ENCODE results near the gene PRKAG2.
"Not testable (repeated sequence)": the region's sequence is repeated elsewhere in the genome, so short reads cannot be mapped to it uniquely, and the experiment has no call there.

The PRKAG2 gene

DNA sequence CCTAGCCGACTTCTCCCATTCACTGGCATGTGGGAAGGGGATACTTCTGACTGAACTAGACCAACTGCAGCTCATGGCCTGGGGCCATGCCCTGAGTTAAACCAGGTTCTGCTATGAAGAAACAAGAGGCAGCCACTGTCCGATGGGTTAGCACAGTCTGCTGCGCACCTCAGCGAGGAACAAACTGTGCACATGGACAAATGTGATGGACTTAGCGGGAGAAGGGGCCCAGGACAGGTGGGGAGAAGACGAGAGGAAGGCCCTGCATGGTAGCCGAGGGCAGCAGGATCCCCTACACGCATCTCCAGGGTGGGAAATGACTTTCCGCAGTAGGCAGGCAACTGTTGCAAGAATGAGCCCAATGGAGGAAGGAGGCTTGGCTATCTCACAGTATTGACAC is 115.0 kb downstream of the PRKAG2 start:
- DNase-seq, result no peak

DNA sequence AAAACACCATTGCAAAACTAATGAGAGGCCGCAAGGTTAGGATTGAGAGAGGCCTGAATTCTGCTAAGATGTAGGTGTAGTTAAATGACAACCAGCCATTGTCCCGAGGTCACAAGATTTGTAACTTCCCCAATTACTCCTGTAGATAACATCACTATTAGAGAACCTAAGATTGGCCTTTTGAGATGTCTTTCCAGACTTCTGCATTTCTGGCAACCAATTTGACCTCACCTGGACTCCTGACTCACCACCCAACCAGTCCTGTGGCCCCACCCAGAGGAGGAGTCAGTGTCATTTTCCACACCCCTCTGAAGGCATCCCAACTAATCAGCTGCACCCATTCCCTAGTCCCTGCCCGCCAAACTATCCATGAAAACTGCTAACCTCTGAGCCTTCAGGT is 115.7 kb downstream of the PRKAG2 start:
- DNase-seq, result no peak

GRCh38 chr7:151759591-151760042 is 117.3 kb downstream of the PRKAG2 start:
- no peak for DNase-seq

GRCh38 chr7:151758622-151759540 is 118.0 kb downstream of the PRKAG2 start:
- DNase-seq, result no peak

- no peak for DNase-seq
Measured at GRCh38 chr7:151757274-151757673, 119.6 kb downstream of the PRKAG2 start.

- DNase-seq, result no peak
Measured at GRCh38 chr7:151756866-151757265, 120.0 kb downstream of the PRKAG2 start.

DNA sequence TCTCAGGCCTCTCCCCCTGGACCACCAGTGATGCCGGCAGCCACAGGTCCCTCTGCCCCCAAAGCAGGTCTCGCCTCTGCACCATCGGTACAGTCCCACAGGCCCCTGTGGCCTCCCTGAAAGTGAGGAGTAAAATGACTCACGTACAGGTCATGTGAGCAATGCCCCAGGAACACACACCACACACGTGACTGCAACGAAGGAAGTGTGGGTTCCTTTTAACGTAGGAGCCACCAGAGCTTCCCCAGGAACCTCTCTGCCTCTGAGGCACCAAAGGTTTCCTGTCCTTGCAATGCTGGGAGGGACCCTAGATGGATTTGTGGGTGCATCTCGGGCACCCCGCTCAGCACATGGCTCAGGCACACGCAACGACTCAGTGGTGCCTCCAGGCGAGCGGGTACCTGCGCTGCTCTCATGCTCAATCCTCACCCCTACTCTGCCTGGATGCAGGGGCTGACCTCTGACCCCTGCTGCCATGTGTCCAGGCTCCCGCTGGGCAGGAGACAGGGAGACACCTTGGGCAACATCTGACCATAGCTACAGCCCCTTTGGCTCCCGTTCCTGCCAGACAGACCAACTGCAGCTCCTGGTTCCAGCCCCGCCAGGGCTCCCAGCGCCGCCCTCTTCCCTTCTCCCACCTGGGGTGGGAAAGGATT is 120.7 kb downstream of the PRKAG2 start:
- peak in 1 of 2 donors; percentile 38 for DNase-seq

- no peak for DNase-seq
Measured at GRCh38 chr7:151755131-151755801, 121.6 kb downstream of the PRKAG2 start.

GRCh38 chr7:151754688-151755130 is 122.2 kb downstream of the PRKAG2 start:
- DNase-seq, result no peak

- DNase-seq, result no peak
Measured at GRCh38 chr7:151754142-151754590, 122.7 kb downstream of the PRKAG2 start.

GRCh38 chr7:151752816-151753595 is 123.9 kb downstream of the PRKAG2 start:
- no peak for DNase-seq

DNA sequence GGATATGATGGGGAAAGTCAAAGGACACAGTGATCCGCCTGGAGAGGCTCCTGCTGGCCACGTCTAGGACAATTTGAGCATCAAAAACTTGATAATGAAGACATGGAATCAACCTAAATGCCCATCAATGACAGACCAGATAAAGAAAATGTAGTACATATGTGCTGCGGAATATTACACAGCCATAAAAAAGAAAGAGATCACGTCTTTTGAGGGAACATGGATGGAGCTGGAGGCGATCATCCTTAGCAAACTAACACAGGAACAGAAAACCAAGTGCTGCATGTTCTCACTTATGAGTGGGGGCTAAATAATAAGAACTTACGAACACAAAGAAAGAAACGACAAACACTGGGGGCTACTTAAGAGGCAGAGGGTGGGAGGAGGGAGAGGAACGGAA is 124.9 kb downstream of the PRKAG2 start:
- DNase-seq, result no peak

DNA sequence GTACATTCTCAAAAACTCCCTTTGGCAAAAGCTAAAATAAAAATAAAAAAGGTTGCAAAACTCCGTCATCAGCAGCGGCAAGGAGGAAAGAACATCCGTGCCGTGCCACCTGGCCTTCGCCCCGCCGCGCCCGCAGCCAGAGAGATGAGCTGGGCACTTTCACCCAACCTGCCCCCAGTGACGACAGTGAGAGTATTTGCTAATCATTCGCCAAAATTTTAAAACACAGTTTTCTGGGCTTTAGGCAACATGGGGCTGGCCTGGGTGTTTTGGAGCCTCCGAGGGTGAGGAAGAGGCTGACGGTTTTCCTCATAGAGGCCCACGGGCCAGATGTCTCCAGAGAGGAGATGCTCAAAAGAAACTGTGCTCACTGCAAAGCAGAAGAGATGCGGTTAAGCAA is 128.2 kb downstream of the PRKAG2 start:
- DNase-seq, result no peak

DNA sequence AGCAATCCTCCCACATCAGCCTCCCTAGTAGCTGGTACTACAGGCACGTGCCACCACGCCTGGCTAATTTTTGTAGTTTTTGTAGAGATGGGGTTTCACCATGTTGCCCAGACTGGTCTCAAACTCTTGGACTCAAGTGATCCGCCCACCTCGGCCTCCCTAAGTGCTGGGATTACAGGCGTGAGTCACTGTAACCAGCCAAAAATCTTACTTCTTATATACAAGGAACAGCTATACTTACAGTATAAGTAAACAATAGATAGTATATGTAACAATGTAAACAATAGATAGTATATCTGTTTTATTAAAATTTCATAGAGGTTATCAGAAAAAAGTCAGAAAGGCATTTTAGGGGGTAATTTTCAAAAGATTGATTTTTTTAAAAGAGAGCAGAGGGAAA is 128.9 kb downstream of the PRKAG2 start:
- DNase-seq, result not testable (repeated sequence)

- no peak for DNase-seq
Measured at GRCh38 chr7:151745706-151746105, 131.2 kb downstream of the PRKAG2 start.

DNA sequence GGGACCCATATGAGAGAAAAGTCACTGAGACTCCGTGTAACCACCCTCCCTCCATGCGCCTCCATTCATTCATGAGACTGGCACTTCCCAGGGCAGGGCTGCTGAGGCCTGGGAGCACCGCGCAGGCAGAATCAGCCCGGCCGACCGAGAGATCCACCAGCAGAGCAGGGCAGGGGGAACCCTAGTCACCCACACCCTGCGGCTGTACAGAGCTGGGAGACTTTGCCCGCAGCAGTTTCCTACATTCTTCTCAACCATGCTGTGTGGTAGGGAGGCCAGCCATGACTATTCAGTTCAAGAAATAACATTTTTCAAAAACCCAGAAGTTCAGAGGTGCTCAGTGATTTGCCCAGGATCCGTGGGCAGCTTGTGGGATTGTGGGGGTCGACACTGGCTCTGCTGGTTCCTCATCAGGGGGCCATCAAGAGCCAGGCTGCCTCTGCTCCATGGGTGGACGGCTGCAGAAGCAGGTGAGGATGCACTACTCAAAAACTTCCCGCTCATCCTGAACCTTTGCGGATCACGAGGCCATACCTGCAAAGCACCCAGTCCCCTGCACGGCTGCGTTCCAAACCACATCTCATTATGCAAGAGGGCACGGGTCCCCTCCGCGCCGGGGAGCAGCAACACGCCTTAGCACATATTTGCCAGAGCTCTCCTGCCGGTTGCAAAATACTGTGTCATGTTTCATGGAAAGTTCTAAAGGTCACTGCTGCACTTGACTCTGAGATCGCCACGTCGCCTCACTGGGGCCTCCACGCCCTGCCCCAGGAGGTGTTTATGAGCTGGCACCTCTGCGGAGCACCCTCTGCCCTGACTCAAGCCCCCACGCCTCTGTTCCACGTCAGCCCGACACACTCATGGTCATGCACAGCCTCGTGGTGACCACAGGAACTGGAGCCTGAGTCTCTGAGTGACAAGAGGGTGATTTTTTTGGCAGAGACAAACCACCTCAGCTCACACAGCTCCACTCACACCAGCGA is 132.0 kb downstream of the PRKAG2 start:
- peak in 1 of 2 donors; percentile 44 for DNase-seq

DNA sequence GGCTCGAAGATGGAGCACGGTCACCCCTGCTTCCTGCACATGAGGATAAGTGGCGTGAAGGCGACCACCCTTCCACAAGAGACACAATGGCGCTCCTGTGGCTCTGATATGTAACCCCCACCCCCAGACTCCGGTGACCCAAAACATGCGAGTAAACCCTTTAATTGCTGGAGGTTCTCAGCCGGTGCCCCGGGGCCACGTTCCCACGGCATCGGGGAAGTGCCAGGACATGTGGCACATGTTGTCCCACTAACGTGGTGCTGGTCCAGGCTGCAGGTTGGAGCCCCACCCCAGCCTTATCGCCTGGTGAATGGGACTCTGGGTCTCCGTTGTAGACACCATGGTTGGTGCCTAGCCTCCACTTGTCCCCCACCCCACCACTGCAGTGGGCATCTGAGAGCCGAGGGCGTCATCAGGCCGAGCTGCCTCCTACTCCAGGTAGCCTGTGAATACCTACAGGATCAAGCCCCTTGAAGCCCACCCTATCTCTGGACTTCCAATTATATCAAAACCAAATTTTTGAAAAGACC is 132.8 kb downstream of the PRKAG2 start:
- no peak for DNase-seq

- no peak for DNase-seq
Measured at GRCh38 chr7:151743481-151743983, 133.4 kb downstream of the PRKAG2 start.

GRCh38 chr7:151742713-151743480 is 134.0 kb downstream of the PRKAG2 start:
- no peak for DNase-seq

DNA sequence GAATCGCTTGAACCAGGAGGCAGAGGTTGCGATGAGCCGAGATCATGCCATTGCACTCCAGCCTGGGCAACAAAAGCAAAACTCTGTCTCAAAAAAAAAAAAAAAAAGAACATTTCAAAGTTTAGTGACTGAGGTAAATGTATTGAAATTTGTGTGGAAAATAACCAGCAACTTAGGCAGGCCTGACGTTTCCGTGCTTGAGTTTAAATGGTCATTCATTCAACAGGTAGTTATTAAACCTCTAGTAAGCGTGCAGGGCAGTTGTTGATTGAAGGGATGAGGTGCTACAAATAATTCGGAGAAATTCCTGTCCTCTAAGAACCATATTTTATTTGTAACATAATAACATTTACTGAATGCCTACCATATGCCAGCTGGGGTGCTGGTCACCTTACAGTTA is 135.3 kb downstream of the PRKAG2 start:
- DNase-seq, result no peak
